ENCODE data around the gene EVA1A. TPM values are rescaled to one million over a fixed set of nuclear protein-coding genes. Genes with fewer than 3 reads are reported as not detected.
"Not testable (repeated sequence)": the region's sequence is repeated elsewhere in the genome, so short reads cannot be mapped to it uniquely, and the experiment has no call there.

The EVA1A gene
- polyA plus RNA-seq, 1 experiment: 41.0 TPM

DNA sequence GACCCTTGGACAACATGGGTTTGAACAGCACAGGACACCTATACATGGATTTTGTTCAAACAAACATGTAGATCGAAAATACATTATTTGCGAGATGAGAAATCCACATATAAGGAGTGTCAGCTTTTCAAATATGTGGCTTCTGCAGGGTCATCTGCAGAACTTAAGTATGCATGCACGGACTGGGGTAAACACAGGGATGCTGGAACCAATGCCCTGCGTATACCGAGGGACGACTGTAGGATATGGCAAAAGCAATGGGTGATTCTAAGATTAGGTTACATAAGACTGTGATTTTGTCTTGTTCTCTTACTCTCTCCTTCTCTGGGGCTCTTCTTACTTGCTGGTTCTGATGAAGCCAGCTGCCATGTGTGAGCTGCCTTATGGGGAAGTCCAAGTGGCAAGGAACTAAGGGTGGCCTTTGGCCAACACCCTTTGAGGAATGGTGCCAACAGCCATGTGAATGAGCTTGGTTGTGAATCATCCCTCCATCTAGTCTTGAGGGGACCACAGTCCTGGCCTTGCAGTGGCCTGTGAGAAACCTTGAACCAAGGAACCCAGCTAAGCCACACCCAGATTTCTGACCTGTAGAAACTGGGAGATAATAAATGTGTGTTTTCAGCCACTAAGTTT, 66.5 kb downstream of the EVA1A start:
- peaks cover 5% of the 10 kb centered on the region; the same call in 1 of the 2 replicates for H3K36me3 ChIP-seq (ENCODE audit: control insufficient read depth, insufficient read depth, low read length)
- H3K4me3 ChIP-seq (ENCODE audit: low read depth, low read length): no peak overlapping the region
- ChIA-PET CTCF (interaction anchor here (2.3 kb wide), 1 partner anchor 25 kb away, joined by 4 read pairs; no protein-coding TSS in a partner anchor), POLR2A (no interaction called here)
- no peaks in the 10 kb centered on the region for H3K27me3 ChIP-seq (ENCODE audit: control insufficient read depth, insufficient read depth, low read length)
- DNase-seq (ENCODE audit: low read depth): no peak
- TF ChIP-seq, protein P1, sequence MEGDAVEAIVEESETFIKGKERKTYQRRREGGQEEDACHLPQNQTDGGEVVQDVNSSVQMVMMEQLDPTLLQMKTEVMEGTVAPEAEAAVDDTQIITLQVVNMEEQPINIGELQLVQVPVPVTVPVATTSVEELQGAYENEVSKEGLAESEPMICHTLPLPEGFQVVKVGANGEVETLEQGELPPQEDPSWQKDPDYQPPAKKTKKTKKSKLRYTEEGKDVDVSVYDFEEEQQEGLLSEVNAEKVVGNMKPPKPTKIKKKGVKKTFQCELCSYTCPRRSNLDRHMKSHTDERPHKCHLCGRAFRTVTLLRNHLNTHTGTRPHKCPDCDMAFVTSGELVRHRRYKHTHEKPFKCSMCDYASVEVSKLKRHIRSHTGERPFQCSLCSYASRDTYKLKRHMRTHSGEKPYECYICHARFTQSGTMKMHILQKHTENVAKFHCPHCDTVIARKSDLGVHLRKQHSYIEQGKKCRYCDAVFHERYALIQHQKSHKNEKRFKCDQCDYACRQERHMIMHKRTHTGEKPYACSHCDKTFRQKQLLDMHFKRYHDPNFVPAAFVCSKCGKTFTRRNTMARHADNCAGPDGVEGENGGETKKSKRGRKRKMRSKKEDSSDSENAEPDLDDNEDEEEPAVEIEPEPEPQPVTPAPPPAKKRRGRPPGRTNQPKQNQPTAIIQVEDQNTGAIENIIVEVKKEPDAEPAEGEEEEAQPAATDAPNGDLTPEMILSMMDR (IDR thresholded peaks at IDR 0.05; ENCODE audit: insufficient read depth, low read depth, low read length): no peak

- no peak for DNase-seq (ENCODE audit: low read depth)
- TF ChIP-seq, protein P1 (IDR thresholded peaks at IDR 0.05; ENCODE audit: insufficient read depth, low read depth, low read length): no peak
- POLR2A ChIA-PET: no interaction called here
- Histone ChIP-seq H3K27me3 (ENCODE audit: control insufficient read depth, insufficient read depth, low read length) (no peaks in the 10 kb centered on the region), H3K4me3 (ENCODE audit: low read depth, low read length) (no peak overlapping the region), H3K36me3 (ENCODE audit: control insufficient read depth, insufficient read depth, low read length) (peaks cover 5% of the 10 kb centered on the region; the same call in 1 of the 2 replicates)
- CTCF ChIA-PET: interaction anchor here (0.5 to 2.3 kb wide), 2 partner anchors 24 to 187 kb away, joined by 3 to 4 read pairs; no protein-coding TSS in a partner anchor
Observed at GRCh38 chr2:75493230-75493629, 67.5 kb downstream of the EVA1A start.

DNA sequence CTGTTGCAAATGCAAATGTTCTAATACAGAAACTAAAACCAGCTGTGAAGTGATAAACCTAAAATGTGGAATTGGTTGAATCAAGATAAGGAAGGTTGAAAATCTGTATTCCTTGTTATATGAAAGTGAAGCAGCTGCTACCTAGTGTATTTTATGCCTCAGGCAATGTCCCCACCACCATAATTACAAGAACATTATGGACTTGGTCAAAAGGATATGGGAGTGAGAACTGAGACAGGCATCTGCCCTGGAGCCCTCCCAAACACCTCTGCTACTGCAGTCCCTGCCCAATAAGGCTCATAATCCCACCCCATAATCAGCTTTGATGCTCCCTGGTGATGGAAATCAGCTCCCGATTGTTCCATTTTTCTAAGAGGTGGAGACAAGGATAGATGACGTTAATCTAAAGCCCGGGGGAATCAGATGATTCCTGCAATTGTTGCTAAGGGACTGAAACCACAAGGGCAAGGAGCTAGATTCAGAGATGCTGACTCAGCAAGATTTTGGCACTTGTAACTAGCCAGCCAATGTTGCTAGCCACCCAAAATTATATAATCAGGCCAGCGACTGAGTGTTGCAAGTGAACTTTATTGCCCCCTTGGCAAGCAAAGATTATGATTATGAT, 69.5 kb downstream of the EVA1A start:
- no peak for DNase-seq (ENCODE audit: low read depth)
- CTCF ChIA-PET: interaction anchor here (0.7 to 3.8 kb wide), 4 partner anchors 25 to 136 kb away, joined by 3 to 16 read pairs (median 5); no protein-coding TSS in a partner anchor
- Histone ChIP-seq H3K4me3 (ENCODE audit: low read depth, low read length) (no peak overlapping the region), H3K36me3 (ENCODE audit: control insufficient read depth, insufficient read depth, low read length) (peaks cover 5% of the 10 kb centered on the region; the same call in 1 of the 2 replicates), H3K27me3 (ENCODE audit: control insufficient read depth, insufficient read depth, low read length) (no peaks in the 10 kb centered on the region)
- TF ChIP-seq, protein P1 (IDR thresholded peaks at IDR 0.05; ENCODE audit: insufficient read depth, low read depth, low read length): no peak
- POLR2A ChIA-PET: interaction anchor here (1.1 kb wide), 1 partner anchor 115 kb away, joined by 3 read pairs; no protein-coding TSS in a partner anchor

GRCh38 chr2:75489721-75490120, 71.0 kb downstream of the EVA1A start:
- TF ChIP-seq, protein P1 (IDR thresholded peaks at IDR 0.05; ENCODE audit: insufficient read depth, low read depth, low read length): no peak
- Histone ChIP-seq H3K27me3 (ENCODE audit: control insufficient read depth, insufficient read depth, low read length) (no peaks in the 10 kb centered on the region), H3K4me3 (ENCODE audit: low read depth, low read length) (no peak overlapping the region), H3K36me3 (ENCODE audit: control insufficient read depth, insufficient read depth, low read length) (peaks cover 5% of the 10 kb centered on the region; the same call in 1 of the 2 replicates)
- POLR2A ChIA-PET: no interaction called here
- CTCF ChIA-PET: interaction anchor here (1.2 to 3.8 kb wide), 2 partner anchors 9 to 23 kb away, joined by 4 to 16 read pairs; no protein-coding TSS in a partner anchor
- no peak for DNase-seq (ENCODE audit: low read depth)

DNA sequence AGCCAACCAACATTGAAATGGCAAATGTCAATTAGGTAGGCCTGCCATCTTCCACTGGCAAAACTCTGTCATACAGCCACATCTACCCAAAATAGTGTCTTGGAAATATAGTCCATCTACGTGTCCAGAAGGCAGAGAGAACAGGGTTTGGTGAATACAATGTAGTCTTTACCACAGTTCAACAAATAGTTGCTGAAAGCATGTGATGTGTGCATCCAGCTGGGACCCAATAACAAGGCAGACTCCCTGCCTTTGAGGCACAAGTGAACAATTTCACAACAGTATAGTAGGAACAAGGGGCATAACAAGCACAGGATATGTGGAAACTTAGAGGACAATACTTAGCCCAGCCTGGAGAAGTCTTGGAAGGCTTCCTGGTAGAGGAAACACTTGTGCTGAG, 72.6 kb downstream of the EVA1A start:
- Histone ChIP-seq H3K36me3 (ENCODE audit: control insufficient read depth, insufficient read depth, low read length) (peaks cover 3% of the 10 kb centered on the region; the same call in 1 of the 2 replicates), H3K4me3 (ENCODE audit: low read depth, low read length) (no peak overlapping the region), H3K27me3 (ENCODE audit: control insufficient read depth, insufficient read depth, low read length) (no peaks in the 10 kb centered on the region)
- TF ChIP-seq, protein P1 (IDR thresholded peaks at IDR 0.05; ENCODE audit: insufficient read depth, low read depth, low read length): no peak
- no peak for DNase-seq (ENCODE audit: low read depth)
- CTCF ChIA-PET: no interaction called here
- POLR2A ChIA-PET: no interaction called here

- H3K4me3 ChIP-seq (ENCODE audit: low read depth, low read length); H3K27me3 ChIP-seq (ENCODE audit: control insufficient read depth, insufficient read depth, low read length); DNase-seq (ENCODE audit: low read depth); H3K36me3 ChIP-seq (ENCODE audit: control insufficient read depth, insufficient read depth, low read length); POLR2A ChIA-PET: not testable (repeated sequence)
- CTCF ChIA-PET: interaction anchor here (1.0 to 1.3 kb wide), 2 partner anchors 21 to 122 kb away, joined by 3 to 4 read pairs; no protein-coding TSS in a partner anchor
Observed at GRCh38 chr2:75486735-75487134, 74.0 kb downstream of the EVA1A start.

Data from BJ (cell line).